GM21786 (cell line): Measurements from ENCODE around the gene GMNN.
A peak's percentile ranks its signal among the peaks of the same experiment; 100 is the strongest.
"Not testable (repeated sequence)": the region's sequence is repeated elsewhere in the genome, so short reads cannot be mapped to it uniquely, and the experiment has no call there.

ENCODE experiments used
- ATAC-seq: cut with Tn5 transposase; IDR thresholded peaks from one replicate; pipeline ENCODE4 v1.9.1; 2021; ENCODE audit not compliant: unreplicated experiment

Gene GMNN

GRCh38 chr6:24774696-24775519 lies at the start of gene GMNN:
GMNN (plus strand) TSS chr6:24774937; CDS start chr6:24777247, 2,310 bp downstream.
- peak; percentile 90 for ATAC-seq

DNA sequence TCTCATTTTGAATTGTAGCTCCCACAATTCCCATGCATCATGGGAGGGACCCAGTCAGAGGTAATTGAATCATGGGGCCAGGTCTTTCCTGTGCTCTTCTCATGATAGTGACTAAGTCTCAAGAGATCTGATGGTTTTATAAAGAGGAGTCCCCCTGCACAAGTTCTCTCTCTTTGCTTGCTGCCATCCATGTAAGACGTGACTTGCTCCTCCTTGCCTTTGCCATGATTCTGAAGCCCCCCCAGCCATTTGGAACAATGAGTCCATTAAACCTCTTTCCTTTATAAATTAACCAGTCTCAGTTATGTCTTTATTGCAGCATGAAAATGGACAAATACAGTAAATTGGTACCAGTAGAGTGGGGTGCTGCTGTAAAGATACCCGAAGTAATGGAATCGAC lies 44.1 kb upstream of the GMNN start:
- ATAC-seq = not testable (repeated sequence)

DNA sequence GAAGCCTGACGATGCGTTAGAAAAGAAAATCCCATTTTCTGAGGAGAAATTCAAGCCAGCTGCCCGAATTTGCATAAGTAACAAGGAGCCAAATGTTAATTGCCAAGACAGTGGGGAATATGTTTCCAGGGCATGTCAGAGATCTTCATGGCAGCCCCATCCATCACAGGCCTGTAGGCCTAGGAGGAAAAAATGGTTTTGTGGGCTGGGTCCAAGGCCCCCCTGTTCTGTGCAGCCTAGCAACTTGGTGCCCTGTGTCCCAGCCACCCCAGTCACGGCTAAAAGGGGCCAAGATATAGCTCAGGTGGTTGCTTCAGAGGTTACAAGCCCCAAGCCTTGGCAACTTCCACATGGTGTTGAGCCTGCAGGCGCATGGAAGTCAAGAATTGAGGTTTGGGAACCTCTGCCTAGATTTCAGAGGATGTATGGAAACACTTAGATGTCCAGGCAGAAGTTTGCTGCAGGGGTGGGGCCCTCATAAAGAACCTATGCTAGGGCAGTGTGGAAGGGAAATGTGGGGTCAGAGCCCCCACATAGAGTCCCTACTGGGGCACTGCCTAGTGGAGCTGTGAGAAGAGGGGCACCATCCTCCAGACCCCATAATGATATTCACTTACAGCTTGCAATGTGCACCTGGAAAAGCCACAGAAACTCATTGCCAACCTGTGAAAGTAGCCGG lies 43.1 kb upstream of the GMNN start:
- not testable (repeated sequence) for ATAC-seq

- ATAC-seq = no peak
These were observed 40.6 kb upstream of the GMNN start for GRCh38 chr6:24734166-24734565.

- not testable (repeated sequence) for ATAC-seq
These were observed 40.0 kb upstream of the GMNN start for GRCh38 chr6:24734710-24735109.

GRCh38 chr6:24738741-24739140 lies 36.0 kb upstream of the GMNN start:
- no peak for ATAC-seq

DNA sequence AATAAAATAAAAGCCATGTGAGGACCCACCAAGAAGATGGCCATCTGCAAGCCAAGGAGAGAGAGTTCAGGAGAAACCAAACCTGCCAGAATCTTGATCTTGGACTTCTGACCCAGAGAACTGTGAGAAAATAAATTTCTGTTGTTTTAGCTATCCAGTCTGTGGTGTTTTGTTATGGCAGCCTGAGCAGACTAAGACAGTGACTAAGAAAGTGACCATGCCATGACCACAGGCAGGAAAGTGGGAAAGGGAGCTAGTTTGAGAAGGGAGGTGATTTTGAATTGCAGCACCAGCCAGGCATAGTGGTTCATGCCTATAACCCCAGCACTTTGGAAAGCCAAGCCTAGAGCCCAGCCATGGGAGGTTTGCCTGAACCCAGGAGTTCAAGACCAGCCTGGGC lies 33.9 kb upstream of the GMNN start:
- ATAC-seq = no peak

GRCh38 chr6:24742216-24742738 lies 32.5 kb upstream of the GMNN start:
- ATAC-seq = no peak

DNA sequence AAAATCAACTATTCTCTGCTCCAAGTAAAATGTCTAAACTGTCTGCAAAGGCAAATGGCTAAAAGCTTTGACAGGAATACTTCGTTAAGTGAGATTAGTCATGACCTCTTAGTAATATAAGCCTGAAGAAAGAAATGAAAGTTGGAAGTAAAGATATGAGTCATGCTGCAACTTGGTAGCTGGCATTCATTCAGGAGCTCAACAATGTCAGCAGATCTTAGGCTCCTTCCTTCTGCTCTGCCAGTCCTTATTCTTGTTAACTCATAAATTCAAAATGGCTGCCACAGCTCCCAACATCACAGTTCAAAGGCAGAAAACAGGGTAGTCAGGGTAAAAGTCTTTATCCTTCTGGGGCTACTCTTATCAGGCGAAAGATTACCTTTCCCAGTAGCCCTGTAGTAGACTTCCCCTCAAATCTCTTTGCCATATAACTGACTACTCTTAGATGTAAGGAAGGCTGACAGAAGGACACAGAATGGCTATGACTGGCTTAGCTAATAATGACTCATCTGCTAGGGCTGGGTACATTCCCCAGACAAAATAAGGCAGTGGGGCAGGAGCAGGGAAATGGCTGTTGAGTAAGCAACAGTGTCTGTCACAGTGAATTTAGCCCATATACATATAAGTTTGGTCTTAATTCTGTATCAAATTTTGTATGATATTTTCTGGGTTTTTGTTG lies 31.3 kb upstream of the GMNN start:
- ATAC-seq = peak; percentile 81

- peak; percentile 44 for ATAC-seq
These were observed 30.8 kb upstream of the GMNN start for GRCh38 chr6:24743944-24744335.

DNA sequence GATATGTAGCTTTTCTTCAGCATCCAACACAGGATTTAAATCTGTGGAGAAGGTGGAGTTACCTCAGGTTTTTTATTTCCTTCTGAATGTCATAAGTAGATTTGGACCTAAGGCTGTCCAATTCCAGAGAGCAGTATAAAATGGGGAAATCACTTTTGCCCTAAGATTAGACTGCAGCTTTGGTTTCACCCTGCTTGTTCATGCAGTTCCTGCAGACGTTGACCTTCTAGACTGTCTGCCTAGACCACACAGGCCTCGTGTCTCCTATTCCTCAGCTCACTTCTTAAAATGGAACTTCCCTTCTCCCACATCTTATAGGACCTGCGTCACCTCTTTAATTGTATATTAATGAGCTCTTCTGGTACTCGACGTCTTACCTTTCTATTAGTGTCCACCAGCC lies 29.8 kb upstream of the GMNN start:
- no peak for ATAC-seq

GRCh38 chr6:24749297-24749696 lies 25.4 kb upstream of the GMNN start:
- no peak for ATAC-seq

DNA sequence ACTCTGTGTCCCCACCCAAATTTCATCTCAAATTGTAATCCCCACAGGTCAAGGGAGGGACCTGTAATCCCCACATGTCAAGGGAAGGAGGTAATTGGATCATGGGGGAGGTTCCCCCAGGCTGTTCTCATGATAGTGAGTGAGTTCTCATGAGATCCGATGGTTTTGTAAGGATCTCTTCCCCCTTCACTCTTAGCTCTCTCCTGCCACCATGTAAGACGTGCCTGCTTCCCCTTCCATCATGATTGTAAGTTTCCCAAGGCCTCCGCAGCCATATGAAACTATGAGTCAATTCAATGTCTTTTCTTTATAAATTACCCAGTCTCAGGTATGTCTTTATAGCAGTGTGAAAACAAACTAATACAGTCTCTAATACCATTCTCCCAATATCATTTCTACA lies 23.9 kb upstream of the GMNN start:
- not testable (repeated sequence) for ATAC-seq

- no peak for ATAC-seq
These were observed 22.2 kb upstream of the GMNN start for GRCh38 chr6:24752503-24752902.

DNA sequence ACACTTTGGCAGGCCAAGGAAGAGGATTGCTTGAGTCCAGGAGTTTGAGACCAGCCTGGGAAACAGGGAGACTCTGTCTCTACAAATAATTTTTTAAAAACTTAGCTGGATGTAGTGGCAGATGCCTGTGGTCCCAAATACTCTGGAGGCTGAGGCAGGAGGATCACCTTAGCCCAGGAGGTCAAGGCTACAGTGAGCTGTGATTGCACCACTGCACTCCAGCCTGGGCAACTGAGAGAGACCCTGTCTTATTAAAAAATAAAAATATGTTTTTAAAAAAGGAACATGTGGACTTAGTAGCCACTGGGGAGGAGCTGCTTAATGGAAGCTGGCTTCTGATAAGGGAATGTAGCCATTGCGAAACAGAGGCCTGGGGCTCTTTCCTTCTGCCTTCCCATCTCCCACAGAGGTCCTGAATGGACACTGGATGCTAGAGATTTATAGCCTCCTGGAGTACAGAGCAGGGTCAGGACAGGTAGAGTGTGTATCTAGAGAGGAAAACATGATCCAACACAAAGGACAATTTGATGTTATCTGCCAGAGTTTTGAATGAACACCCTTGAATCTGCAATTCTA lies 21.7 kb upstream of the GMNN start:
- no peak for ATAC-seq

DNA sequence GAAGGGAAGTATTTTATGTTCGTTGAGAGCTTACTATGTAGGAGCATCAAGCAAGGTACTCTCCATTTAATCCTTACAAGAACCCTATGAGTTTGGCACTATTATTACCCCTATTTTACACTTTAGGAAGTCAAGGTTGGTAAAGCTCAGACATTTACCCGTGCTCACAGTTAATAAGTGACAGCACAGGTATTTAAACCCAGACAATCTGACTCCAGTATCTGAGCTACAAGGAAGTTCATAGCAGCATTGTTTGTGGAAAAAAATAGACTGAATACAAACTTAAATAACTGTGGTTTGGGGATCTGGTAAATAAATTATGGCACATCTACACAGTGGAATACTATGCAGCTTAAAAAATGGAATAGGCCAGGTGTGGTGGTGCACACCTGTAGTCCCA lies 21.2 kb upstream of the GMNN start:
- ATAC-seq = no peak

- ATAC-seq = not testable (repeated sequence)
These were observed 20.4 kb upstream of the GMNN start for GRCh38 chr6:24754378-24754777.

GRCh38 chr6:24755279-24755678 lies 19.5 kb upstream of the GMNN start:
- ATAC-seq = no peak

- no peak for ATAC-seq
These were observed 17.1 kb upstream of the GMNN start for GRCh38 chr6:24757611-24758010.

GRCh38 chr6:24759718-24760117 lies 15.0 kb upstream of the GMNN start:
- ATAC-seq = no peak

- ATAC-seq = no peak
These were observed 14.5 kb upstream of the GMNN start for GRCh38 chr6:24760210-24760609.
